Loucy (cell line): Measurements from ENCODE around the gene MYO5B.

ENCODE experiments used
- H2AFZ ChIP-seq: fragments of 200-600 bp; sonication (generic); 2 replicates; pipeline ENCODE4 v1.6.0; 2016; ENCODE audit warnings: antibody characterized with exemption, mild to moderate bottlenecking, low read length, moderate library complexity
- H3F3A ChIP-seq: fragments of 200-600 bp; 2 replicates; pipeline ENCODE4 v1.6.0; 2016; ENCODE audit warnings: antibody characterized with exemption, low read depth, mild to moderate bottlenecking
- H3K27me3 ChIP-seq: fragments of 200-600 bp; sonication (generic); 2 replicates; pipeline ENCODE4 v1.6.1; 2014; ENCODE audit warnings: low read length, mild to moderate bottlenecking; ENCODE audit not compliant: insufficient read depth, poor library complexity, severe bottlenecking
- H3K36me3 ChIP-seq: fragments of 200-600 bp; sonication (generic); 2 replicates; pipeline ENCODE4 v1.6.1; 2016; ENCODE audit warnings: low read length; ENCODE audit not compliant: insufficient read depth
- H3K4me1 ChIP-seq: fragments of 200-600 bp; sonication (generic); 2 replicates; pipeline ENCODE4 v1.5.1; 2014; ENCODE audit warnings: low read length, mild to moderate bottlenecking; ENCODE audit not compliant: insufficient read depth, poor library complexity, severe bottlenecking
- H3K4me2 ChIP-seq: fragments of 200-600 bp; sonication (generic); 2 replicates; pipeline ENCODE4 v1.6.0; 2014; ENCODE audit warnings: antibody characterized with exemption, low read length, low read depth, mild to moderate bottlenecking; ENCODE audit not compliant: poor library complexity, severe bottlenecking
- H3K4me3 ChIP-seq: fragments of 200-600 bp; sonication (generic); 2 replicates; pipeline ENCODE4 v1.5.1; 2014; ENCODE audit warnings: low read length, mild to moderate bottlenecking, mixed read lengths; ENCODE audit not compliant: poor library complexity, severe bottlenecking
- H3K79me2 ChIP-seq: fragments of 200-600 bp; sonication (generic); 2 replicates; pipeline ENCODE4 v1.6.1; 2014; ENCODE audit warnings: low read length; ENCODE audit not compliant: insufficient read depth
- H3K9ac ChIP-seq: fragments of 200-600 bp; sonication (generic); 2 replicates; pipeline ENCODE4 v1.6.0; 2014; ENCODE audit warnings: mild to moderate bottlenecking, low read depth, low read length, moderate library complexity; ENCODE audit not compliant: poor library complexity, severe bottlenecking
- H3K9me2 ChIP-seq: fragments of 200-600 bp; sonication (generic); replicated peaks from 2 replicates; pipeline ENCODE4 v1.6.1; 2016; ENCODE audit warnings: low read depth, low read length, mixed read lengths
- H3K9me3 ChIP-seq: fragments of 200-600 bp; sonication (generic); 2 replicates; pipeline ENCODE4 v1.6.1; 2014; ENCODE audit warnings: mild to moderate bottlenecking, antibody characterized with exemption, low read length, low read depth; ENCODE audit not compliant: insufficient read depth
- H4K20me1 ChIP-seq: fragments of 200-600 bp; sonication (generic); 2 replicates; pipeline ENCODE4 v1.6.0; 2014; ENCODE audit warnings: antibody characterized with exemption, low read length, mild to moderate bottlenecking; ENCODE audit not compliant: insufficient read depth, poor library complexity, severe bottlenecking
- CTCF ChIP-seq: fragments of 200-600 bp; sonication (generic); conservative IDR thresholded peaks from 2 replicates; pipeline ENCODE4 v1.5.1; 2014; ENCODE audit warnings: mild to moderate bottlenecking, antibody characterized with exemption, low read length
- EZH2phosphoT487 ChIP-seq: fragments of 200-600 bp; IDR thresholded peaks from 2 replicates; pipeline ENCODE4 v1.6.1; 2018; ENCODE audit warnings: antibody characterized with exemption, mild to moderate bottlenecking, moderate library complexity, borderline replicate concordance

The MYO5B gene

GRCh38 chr18:49953391-49953790, 241.6 kb downstream of the MYO5B start:
- no peak for TF ChIP-seq EZH2phosphoT487
- TF ChIP-seq CTCF: no peak
- Histone ChIP-seq H2AFZ (no peak overlapping the region), H3K9me2 (no peaks in the 10 kb centered on the region), H3K4me2 (no peak overlapping the region), H3K36me3 (no peaks in the 10 kb centered on the region), H3K4me1 (peaks cover 27% of the 10 kb centered on the region), H3K9me3 (no peaks in the 10 kb centered on the region), H3K4me3 (no peak overlapping the region), H3K9ac (no peak overlapping the region), H3K79me2 (no peaks in the 10 kb centered on the region), H3K27me3 (no peaks in the 10 kb centered on the region), H3F3A (0 out of 2 replicates have a peak, but pooled peaks cover 7% of the 10 kb centered on the region), H4K20me1 (no peaks in the 10 kb centered on the region)

DNA sequence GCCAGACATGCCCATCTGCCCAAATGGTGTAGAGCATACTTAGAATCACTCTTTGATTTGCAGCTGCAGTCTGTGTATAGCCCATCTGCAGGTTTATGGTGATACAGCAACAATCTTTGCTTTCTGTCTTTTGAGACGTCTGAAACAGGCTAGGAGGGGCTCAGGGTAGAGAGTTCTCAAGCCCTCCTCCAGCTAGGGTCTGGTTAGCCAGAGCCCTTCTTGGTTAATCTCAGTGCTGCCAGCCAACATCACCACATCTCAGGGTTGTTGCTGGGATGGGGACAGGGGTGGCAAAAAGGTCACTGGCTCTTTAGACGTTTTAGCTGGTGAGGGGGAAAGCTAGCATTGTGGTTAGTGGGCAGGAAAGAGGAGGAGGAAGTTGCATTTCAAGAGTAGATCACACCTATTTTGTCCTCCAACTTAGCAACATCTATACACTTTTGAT, 245.0 kb downstream of the MYO5B start:
- H3K27me3 ChIP-seq: no peaks in the 10 kb centered on the region

DNA sequence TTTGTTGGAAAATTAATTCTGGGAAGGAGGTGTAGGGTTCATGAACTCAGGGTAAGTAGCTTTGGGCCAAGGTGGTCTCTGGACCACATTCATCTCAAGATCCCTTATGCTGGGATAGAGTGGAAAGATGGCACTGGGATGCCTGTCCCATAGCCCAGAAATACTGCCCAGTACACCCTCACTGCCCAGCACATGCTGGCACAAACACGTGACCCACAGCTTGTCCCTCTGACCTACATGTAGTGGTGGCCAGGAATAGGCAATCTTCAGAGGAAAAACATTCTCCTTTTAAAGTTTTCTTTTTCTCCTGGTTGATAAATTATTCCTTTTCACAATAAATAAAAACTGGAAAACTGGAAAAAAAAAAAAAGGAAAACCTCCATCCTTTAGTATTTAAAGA, 246.0 kb downstream of the MYO5B start:
- Histone ChIP-seq H3K9me2 (no peaks in the 10 kb centered on the region), H3K9ac (no peak overlapping the region), H3K9me3 (no peaks in the 10 kb centered on the region), H3F3A (0 out of 2 replicates have a peak, but pooled peaks cover 7% of the 10 kb centered on the region), H3K36me3 (no peaks in the 10 kb centered on the region), H2AFZ (no peak overlapping the region), H4K20me1 (no peaks in the 10 kb centered on the region), H3K27me3 (no peaks in the 10 kb centered on the region), H3K4me1 (peaks cover 32% of the 10 kb centered on the region), H3K79me2 (no peaks in the 10 kb centered on the region), H3K4me3 (no peak overlapping the region), H3K4me2 (peak overlapping the region; percentile 48)
- TF ChIP-seq EZH2phosphoT487 (no peak), CTCF (no peak)

More for the DNA sequence above, 245.0 kb downstream of the MYO5B start:
- no peaks in the 10 kb centered on the region for H3K9me3 ChIP-seq
- 0 out of 2 replicates have a peak, but pooled peaks cover 7% of the 10 kb centered on the region for H3F3A ChIP-seq
- no peaks in the 10 kb centered on the region for H3K9me2 ChIP-seq
- H3K36me3 ChIP-seq: no peaks in the 10 kb centered on the region
- peak overlapping the region; percentile 14; the same call in 1 of the 2 replicates for H2AFZ ChIP-seq
- no peaks in the 10 kb centered on the region for H3K79me2 ChIP-seq
- peak overlapping the region; percentile 48 for H3K4me2 ChIP-seq
- no peaks in the 10 kb centered on the region for H4K20me1 ChIP-seq
- no peak overlapping the region for H3K9ac ChIP-seq
- TF ChIP-seq EZH2phosphoT487 (no peak), CTCF (no peak)
- H3K4me1 ChIP-seq: peaks cover 30% of the 10 kb centered on the region
- H3K4me3 ChIP-seq: peak overlapping the region; percentile 33
